Measurements from ENCODE around the gene THSD7B. TPM values are rescaled to one million over a fixed set of nuclear protein-coding genes. Genes with fewer than 3 reads are reported as not detected.
"Not testable (repeated sequence)": the region's sequence is repeated elsewhere in the genome, so short reads cannot be mapped to it uniquely, and the experiment has no call there.

THSD7B gene
- total RNA-seq, 1 donor from 2014 or later, result 9.8 TPM

- Mint-ChIP-seq H3K27me3 (no peaks in the 10 kb centered on the region), H3K36me3 (no peaks in the 10 kb centered on the region), H3K9me3 (no peaks in the 10 kb centered on the region), H3K27ac (no peak overlapping the region), H3K4me3 (no peak overlapping the region), H3K4me1 (ENCODE audit: unreplicated experiment) (no peaks in the 10 kb centered on the region)
- no peak for TF ChIP-seq CTCF (conservative IDR thresholded peaks at IDR 0.05)
- DNase-seq (ENCODE audit: extremely low spot score, unreplicated experiment), result no peak
Observed at GRCh38 chr2:137566387-137566786, 801.0 kb downstream of the THSD7B start.

GRCh38 chr2:137570484-137570883, 805.1 kb downstream of the THSD7B start:
- no peak overlapping the region for H3K4me3 Mint-ChIP-seq
- H3K36me3 Mint-ChIP-seq, result no peaks in the 10 kb centered on the region
- H3K27ac Mint-ChIP-seq, result no peak overlapping the region
- no peak for TF ChIP-seq CTCF (conservative IDR thresholded peaks at IDR 0.05)
- DNase-seq (ENCODE audit: extremely low spot score, unreplicated experiment), result no peak
- H3K4me1 Mint-ChIP-seq (ENCODE audit: unreplicated experiment), result no peaks in the 10 kb centered on the region
- H3K9me3 Mint-ChIP-seq, result no peaks in the 10 kb centered on the region
- H3K27me3 Mint-ChIP-seq, result no peaks in the 10 kb centered on the region

- not testable (repeated sequence) for H3K27me3 Mint-ChIP-seq; H3K4me3 Mint-ChIP-seq; H3K36me3 Mint-ChIP-seq; DNase-seq (ENCODE audit: extremely low spot score, unreplicated experiment); H3K4me1 Mint-ChIP-seq (ENCODE audit: unreplicated experiment); H3K9me3 Mint-ChIP-seq; H3K27ac Mint-ChIP-seq
Observed at GRCh38 chr2:137587834-137588233, 822.5 kb downstream of the THSD7B start.

GRCh38 chr2:137588578-137588977, 823.2 kb downstream of the THSD7B start:
- not testable (repeated sequence) for H3K36me3 Mint-ChIP-seq; DNase-seq (ENCODE audit: extremely low spot score, unreplicated experiment); H3K27me3 Mint-ChIP-seq; H3K27ac Mint-ChIP-seq; H3K4me3 Mint-ChIP-seq; H3K4me1 Mint-ChIP-seq (ENCODE audit: unreplicated experiment); H3K9me3 Mint-ChIP-seq

GRCh38 chr2:137590102-137590501, 824.8 kb downstream of the THSD7B start:
- no peak for DNase-seq (ENCODE audit: extremely low spot score, unreplicated experiment)
- Mint-ChIP-seq H3K36me3 (no peaks in the 10 kb centered on the region), H3K27ac (no peak overlapping the region), H3K27me3 (no peaks in the 10 kb centered on the region), H3K4me3 (no peak overlapping the region), H3K9me3 (no peaks in the 10 kb centered on the region), H3K4me1 (ENCODE audit: unreplicated experiment) (no peaks in the 10 kb centered on the region)
- TF ChIP-seq CTCF (conservative IDR thresholded peaks at IDR 0.05), result no peak

GRCh38 chr2:137607722-137608318, 842.5 kb downstream of the THSD7B start:
- no peaks in the 10 kb centered on the region for H3K27me3 Mint-ChIP-seq
- DNase-seq (ENCODE audit: extremely low spot score, unreplicated experiment), result no peak
- TF ChIP-seq CTCF (conservative IDR thresholded peaks at IDR 0.05), result no peak
- H3K9me3 Mint-ChIP-seq, result no peaks in the 10 kb centered on the region
- H3K4me1 Mint-ChIP-seq (ENCODE audit: unreplicated experiment), result no peaks in the 10 kb centered on the region
- H3K36me3 Mint-ChIP-seq, result no peaks in the 10 kb centered on the region
- H3K27ac Mint-ChIP-seq, result no peak overlapping the region
- no peak overlapping the region for H3K4me3 Mint-ChIP-seq

- Mint-ChIP-seq H3K36me3 (no peaks in the 10 kb centered on the region), H3K4me1 (ENCODE audit: unreplicated experiment) (no peaks in the 10 kb centered on the region), H3K9me3 (no peaks in the 10 kb centered on the region), H3K27ac (no peak overlapping the region), H3K27me3 (no peaks in the 10 kb centered on the region), H3K4me3 (no peak overlapping the region)
- DNase-seq (ENCODE audit: extremely low spot score, unreplicated experiment), result no peak
- TF ChIP-seq CTCF (conservative IDR thresholded peaks at IDR 0.05), result no peak
Observed at GRCh38 chr2:137638932-137639331, 873.6 kb downstream of the THSD7B start.

Data from type B pancreatic cell (in vitro differentiated cells).